Measurements from ENCODE around the gene MOCS1.

MOCS1 gene

GRCh38 chr6:39882531-39882899, 51.7 kb downstream of the MOCS1 start:
- peaks cover 9% of the 10 kb centered on the region for H3K4me1 ChIP-seq (ENCODE audit: control insufficient read depth, insufficient read depth, low read length)
- H3K9me3 ChIP-seq (ENCODE audit: control insufficient read depth, low read length): no peaks in the 10 kb centered on the region
- no peak overlapping the region for H3K27ac ChIP-seq (ENCODE audit: insufficient read depth, low read depth, low read length, poor library complexity, severe bottlenecking)
- H3K27me3 ChIP-seq (ENCODE audit: control insufficient read depth, insufficient read depth, low read length, poor library complexity, severe bottlenecking): no peaks in the 10 kb centered on the region
- no peak overlapping the region for H3K4me3 ChIP-seq (ENCODE audit: insufficient read depth, low read depth, low read length)
- 81 to 85% methylated on average over 8 of the region's 8 CpGs for WGBS, 2 experiments
- no peaks in the 10 kb centered on the region for H3K36me3 ChIP-seq (ENCODE audit: control insufficient read depth, insufficient read depth, low read length)

GRCh38 chr6:39881851-39882530, 52.3 kb downstream of the MOCS1 start:
- Histone ChIP-seq H3K9me3 (ENCODE audit: control insufficient read depth, low read length) (no peaks in the 10 kb centered on the region), H3K27ac (ENCODE audit: insufficient read depth, low read depth, low read length, poor library complexity, severe bottlenecking) (no peak overlapping the region), H3K4me1 (ENCODE audit: control insufficient read depth, insufficient read depth, low read length) (peaks cover 4% of the 10 kb centered on the region), H3K36me3 (ENCODE audit: control insufficient read depth, insufficient read depth, low read length) (no peaks in the 10 kb centered on the region), H3K27me3 (ENCODE audit: control insufficient read depth, insufficient read depth, low read length, poor library complexity, severe bottlenecking) (no peaks in the 10 kb centered on the region), H3K4me3 (ENCODE audit: insufficient read depth, low read depth, low read length) (no peak overlapping the region)
- WGBS, 2 experiments: 92 to 93% methylated on average over 16 of the region's 16 CpGs

- WGBS, 2 experiments: 94 to 98% methylated on average over 4 of the region's 4 CpGs
- no peaks in the 10 kb centered on the region for H3K36me3 ChIP-seq (ENCODE audit: control insufficient read depth, insufficient read depth, low read length)
- peaks cover 4% of the 10 kb centered on the region for H3K4me1 ChIP-seq (ENCODE audit: control insufficient read depth, insufficient read depth, low read length)
- H3K4me3 ChIP-seq (ENCODE audit: insufficient read depth, low read depth, low read length): no peak overlapping the region
- no peaks in the 10 kb centered on the region for H3K9me3 ChIP-seq (ENCODE audit: control insufficient read depth, low read length)
- no peaks in the 10 kb centered on the region for H3K27me3 ChIP-seq (ENCODE audit: control insufficient read depth, insufficient read depth, low read length, poor library complexity, severe bottlenecking)
- H3K27ac ChIP-seq (ENCODE audit: insufficient read depth, low read depth, low read length, poor library complexity, severe bottlenecking): no peak overlapping the region
Observed at GRCh38 chr6:39880594-39880993, 53.7 kb downstream of the MOCS1 start.

- WGBS, 2 experiments: 94 to 95% methylated on average over 3 of the region's 3 CpGs
Observed at GRCh38 chr6:39879535-39879934, 54.7 kb downstream of the MOCS1 start.

DNA sequence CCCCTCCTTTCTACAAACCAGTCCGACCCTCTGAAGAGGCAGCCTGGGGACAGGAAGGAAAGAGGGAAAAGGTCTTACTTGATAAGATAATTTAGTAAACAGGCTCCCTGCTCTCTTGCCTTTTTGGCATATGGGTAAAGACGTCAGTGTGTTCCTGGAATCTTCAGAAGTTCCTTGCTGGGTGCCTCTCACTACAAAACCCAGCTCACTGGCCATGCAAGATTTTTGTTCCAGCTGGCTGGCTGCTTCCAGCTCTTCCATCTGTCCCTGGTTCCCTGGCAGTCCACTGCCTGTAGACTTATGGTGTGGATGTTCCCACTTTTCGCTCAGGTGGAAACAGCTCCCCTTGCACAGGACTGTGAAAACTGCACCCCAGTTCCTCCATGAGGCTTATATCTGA, 57.4 kb downstream of the MOCS1 start:
- WGBS, 2 experiments: 92 to 100% methylated on average over 2 to 3 of the region's 3 CpGs
- Histone ChIP-seq H3K27me3 (ENCODE audit: control insufficient read depth, insufficient read depth, low read length, poor library complexity, severe bottlenecking) (no peaks in the 10 kb centered on the region), H3K9me3 (ENCODE audit: control insufficient read depth, low read length) (no peaks in the 10 kb centered on the region), H3K4me3 (ENCODE audit: insufficient read depth, low read depth, low read length) (no peak overlapping the region), H3K4me1 (ENCODE audit: control insufficient read depth, insufficient read depth, low read length) (no peaks in the 10 kb centered on the region), H3K27ac (ENCODE audit: insufficient read depth, low read depth, low read length, poor library complexity, severe bottlenecking) (no peak overlapping the region), H3K36me3 (ENCODE audit: control insufficient read depth, insufficient read depth, low read length) (no peaks in the 10 kb centered on the region)

More at GRCh38 chr6:39879535-39879934, 54.7 kb downstream of the MOCS1 start:
- H3K4me3 ChIP-seq (ENCODE audit: insufficient read depth, low read depth, low read length): no peak overlapping the region
- H3K27ac ChIP-seq (ENCODE audit: insufficient read depth, low read depth, low read length, poor library complexity, severe bottlenecking): no peak overlapping the region
- H3K36me3 ChIP-seq (ENCODE audit: control insufficient read depth, insufficient read depth, low read length): no peaks in the 10 kb centered on the region
- H3K9me3 ChIP-seq (ENCODE audit: control insufficient read depth, low read length): no peaks in the 10 kb centered on the region
- no peaks in the 10 kb centered on the region for H3K27me3 ChIP-seq (ENCODE audit: control insufficient read depth, insufficient read depth, low read length, poor library complexity, severe bottlenecking)
- peaks cover 4% of the 10 kb centered on the region for H3K4me1 ChIP-seq (ENCODE audit: control insufficient read depth, insufficient read depth, low read length)

GRCh38 chr6:39876111-39876510, 58.2 kb downstream of the MOCS1 start:
- no peak overlapping the region for H3K4me3 ChIP-seq (ENCODE audit: insufficient read depth, low read depth, low read length)
- H3K27ac ChIP-seq (ENCODE audit: insufficient read depth, low read depth, low read length, poor library complexity, severe bottlenecking): no peak overlapping the region
- H3K27me3 ChIP-seq (ENCODE audit: control insufficient read depth, insufficient read depth, low read length, poor library complexity, severe bottlenecking): no peaks in the 10 kb centered on the region
- no peaks in the 10 kb centered on the region for H3K4me1 ChIP-seq (ENCODE audit: control insufficient read depth, insufficient read depth, low read length)
- H3K36me3 ChIP-seq (ENCODE audit: control insufficient read depth, insufficient read depth, low read length): no peaks in the 10 kb centered on the region
- no peaks in the 10 kb centered on the region for H3K9me3 ChIP-seq (ENCODE audit: control insufficient read depth, low read length)

DNA sequence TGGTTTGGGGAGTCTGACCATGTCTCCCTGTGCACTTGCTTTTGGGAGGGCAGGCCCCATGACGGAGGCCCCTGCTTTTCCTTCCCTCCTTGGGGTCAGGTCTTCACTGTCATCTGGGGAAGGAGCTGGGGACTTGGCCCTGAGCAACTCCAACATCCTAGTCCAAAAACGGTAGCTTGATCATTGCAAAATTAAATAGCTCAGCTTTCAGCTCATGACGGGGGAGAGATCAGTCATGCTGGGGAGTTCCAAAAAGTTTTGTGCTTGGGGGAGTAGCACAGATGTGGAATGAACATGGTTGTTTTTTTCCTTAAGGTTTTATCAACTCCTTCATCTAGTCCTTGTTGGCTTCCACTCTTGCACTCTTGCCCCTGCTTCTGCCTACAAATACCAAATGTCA, 60.8 kb downstream of the MOCS1 start:
- Histone ChIP-seq H3K27me3 (ENCODE audit: control insufficient read depth, insufficient read depth, low read length, poor library complexity, severe bottlenecking) (no peaks in the 10 kb centered on the region), H3K9me3 (ENCODE audit: control insufficient read depth, low read length) (no peaks in the 10 kb centered on the region), H3K4me1 (ENCODE audit: control insufficient read depth, insufficient read depth, low read length) (no peaks in the 10 kb centered on the region), H3K4me3 (ENCODE audit: insufficient read depth, low read depth, low read length) (no peak overlapping the region), H3K36me3 (ENCODE audit: control insufficient read depth, insufficient read depth, low read length) (no peaks in the 10 kb centered on the region), H3K27ac (ENCODE audit: insufficient read depth, low read depth, low read length, poor library complexity, severe bottlenecking) (no peak overlapping the region)
- 94 to 95% methylated on average over 3 of the region's 3 CpGs for WGBS, 2 experiments

DNA sequence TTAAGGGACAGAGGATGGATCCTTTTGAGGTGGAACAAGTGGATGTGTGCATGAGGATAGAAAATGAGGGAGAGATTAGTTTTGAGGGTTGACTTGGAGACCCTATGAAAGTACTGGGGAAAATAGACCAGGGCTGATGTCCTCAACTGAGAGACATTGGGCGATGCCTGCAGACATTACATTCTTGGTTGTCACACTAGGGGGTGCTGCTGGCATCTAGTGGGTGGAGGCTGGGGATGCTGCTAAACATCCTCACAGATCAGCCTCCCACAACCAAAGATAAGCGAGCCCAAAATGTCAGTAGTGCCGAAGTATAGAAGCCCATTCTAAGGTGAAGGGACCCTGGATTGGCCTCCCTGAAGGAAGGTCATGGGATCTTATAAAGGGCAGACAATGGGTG, 63.3 kb downstream of the MOCS1 start:
- Histone ChIP-seq H3K36me3 (ENCODE audit: control insufficient read depth, insufficient read depth, low read length) (no peaks in the 10 kb centered on the region), H3K27me3 (ENCODE audit: control insufficient read depth, insufficient read depth, low read length, poor library complexity, severe bottlenecking) (no peaks in the 10 kb centered on the region), H3K27ac (ENCODE audit: insufficient read depth, low read depth, low read length, poor library complexity, severe bottlenecking) (no peak overlapping the region), H3K4me3 (ENCODE audit: insufficient read depth, low read depth, low read length) (no peak overlapping the region), H3K4me1 (ENCODE audit: control insufficient read depth, insufficient read depth, low read length) (no peaks in the 10 kb centered on the region), H3K9me3 (ENCODE audit: control insufficient read depth, low read length) (no peaks in the 10 kb centered on the region)
- 93 to 98% methylated on average over 3 of the region's 3 CpGs for WGBS, 2 experiments

GRCh38 chr6:39867592-39867991, 66.7 kb downstream of the MOCS1 start:
- no peaks in the 10 kb centered on the region for H3K9me3 ChIP-seq (ENCODE audit: control insufficient read depth, low read length)
- H3K4me1 ChIP-seq (ENCODE audit: control insufficient read depth, insufficient read depth, low read length): no peaks in the 10 kb centered on the region
- WGBS, 2 experiments: 88 to 91% methylated on average over 6 of the region's 6 CpGs
- no peaks in the 10 kb centered on the region for H3K27me3 ChIP-seq (ENCODE audit: control insufficient read depth, insufficient read depth, low read length, poor library complexity, severe bottlenecking)
- no peak overlapping the region for H3K27ac ChIP-seq (ENCODE audit: insufficient read depth, low read depth, low read length, poor library complexity, severe bottlenecking)
- H3K4me3 ChIP-seq (ENCODE audit: insufficient read depth, low read depth, low read length): no peak overlapping the region
- H3K36me3 ChIP-seq (ENCODE audit: control insufficient read depth, insufficient read depth, low read length): no peaks in the 10 kb centered on the region

GRCh38 chr6:39865011-39865888, 69.0 kb downstream of the MOCS1 start:
- no peaks in the 10 kb centered on the region for H3K9me3 ChIP-seq (ENCODE audit: control insufficient read depth, low read length)
- H3K4me1 ChIP-seq (ENCODE audit: control insufficient read depth, insufficient read depth, low read length): peaks cover 1% of the 10 kb centered on the region
- H3K27me3 ChIP-seq (ENCODE audit: control insufficient read depth, insufficient read depth, low read length, poor library complexity, severe bottlenecking): no peaks in the 10 kb centered on the region
- WGBS, 2 experiments: 73 to 76% methylated on average over 13 to 15 of the region's 15 CpGs
- no peak overlapping the region for H3K27ac ChIP-seq (ENCODE audit: insufficient read depth, low read depth, low read length, poor library complexity, severe bottlenecking)
- no peak overlapping the region for H3K4me3 ChIP-seq (ENCODE audit: insufficient read depth, low read depth, low read length)
- H3K36me3 ChIP-seq (ENCODE audit: control insufficient read depth, insufficient read depth, low read length): no peaks in the 10 kb centered on the region
